Measurements from ENCODE around the gene MCCC2. TPM values are rescaled to one million over a fixed set of nuclear protein-coding genes. Genes with fewer than 3 reads are reported as not detected.
"Not testable (repeated sequence)": the region's sequence is repeated elsewhere in the genome, so short reads cannot be mapped to it uniquely, and the experiment has no call there.

MCCC2 gene
- total RNA-seq, 6 experiments from 2014 or later: 11.7 to 22.4 (median 14.0) TPM

DNA sequence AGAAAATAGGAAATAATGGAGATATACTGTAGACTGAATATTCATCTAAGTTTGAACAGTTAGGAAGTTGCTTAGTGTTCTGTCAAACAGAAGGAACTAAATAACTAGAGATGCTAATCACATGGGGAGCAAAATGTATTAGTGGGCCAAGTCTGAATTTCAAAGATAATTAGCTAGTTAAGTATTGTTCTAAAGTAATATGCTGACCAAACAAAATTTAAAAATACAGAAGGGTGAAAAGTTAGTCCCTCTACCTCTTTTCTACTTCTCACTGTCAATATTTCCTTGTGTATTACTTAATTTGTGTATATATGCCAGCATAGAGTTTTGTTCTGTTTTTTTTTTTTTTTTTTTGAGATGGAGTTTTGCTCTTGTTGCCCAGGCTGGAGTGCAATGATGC lies 4.0 kb downstream of the MCCC2 start:
- no peak for DNase-seq
- H3K4me3 Mint-ChIP-seq: no peak overlapping the region
- no peaks in the 10 kb centered on the region for H3K9me3 Mint-ChIP-seq
- no peak overlapping the region for H3K27ac Mint-ChIP-seq
- no peaks in the 10 kb centered on the region; the same call in 1 of the 2 replicates for H3K36me3 Mint-ChIP-seq (ENCODE audit: low read depth)
- peaks cover 18% of the 10 kb centered on the region for H3K4me1 Mint-ChIP-seq (ENCODE audit: low read depth)
- H3K27me3 Mint-ChIP-seq (ENCODE audit: insufficient read depth): no peaks in the 10 kb centered on the region
- TF ChIP-seq, protein P1, sequence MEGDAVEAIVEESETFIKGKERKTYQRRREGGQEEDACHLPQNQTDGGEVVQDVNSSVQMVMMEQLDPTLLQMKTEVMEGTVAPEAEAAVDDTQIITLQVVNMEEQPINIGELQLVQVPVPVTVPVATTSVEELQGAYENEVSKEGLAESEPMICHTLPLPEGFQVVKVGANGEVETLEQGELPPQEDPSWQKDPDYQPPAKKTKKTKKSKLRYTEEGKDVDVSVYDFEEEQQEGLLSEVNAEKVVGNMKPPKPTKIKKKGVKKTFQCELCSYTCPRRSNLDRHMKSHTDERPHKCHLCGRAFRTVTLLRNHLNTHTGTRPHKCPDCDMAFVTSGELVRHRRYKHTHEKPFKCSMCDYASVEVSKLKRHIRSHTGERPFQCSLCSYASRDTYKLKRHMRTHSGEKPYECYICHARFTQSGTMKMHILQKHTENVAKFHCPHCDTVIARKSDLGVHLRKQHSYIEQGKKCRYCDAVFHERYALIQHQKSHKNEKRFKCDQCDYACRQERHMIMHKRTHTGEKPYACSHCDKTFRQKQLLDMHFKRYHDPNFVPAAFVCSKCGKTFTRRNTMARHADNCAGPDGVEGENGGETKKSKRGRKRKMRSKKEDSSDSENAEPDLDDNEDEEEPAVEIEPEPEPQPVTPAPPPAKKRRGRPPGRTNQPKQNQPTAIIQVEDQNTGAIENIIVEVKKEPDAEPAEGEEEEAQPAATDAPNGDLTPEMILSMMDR (IDR thresholded peaks at IDR 0.05): no peak

DNA sequence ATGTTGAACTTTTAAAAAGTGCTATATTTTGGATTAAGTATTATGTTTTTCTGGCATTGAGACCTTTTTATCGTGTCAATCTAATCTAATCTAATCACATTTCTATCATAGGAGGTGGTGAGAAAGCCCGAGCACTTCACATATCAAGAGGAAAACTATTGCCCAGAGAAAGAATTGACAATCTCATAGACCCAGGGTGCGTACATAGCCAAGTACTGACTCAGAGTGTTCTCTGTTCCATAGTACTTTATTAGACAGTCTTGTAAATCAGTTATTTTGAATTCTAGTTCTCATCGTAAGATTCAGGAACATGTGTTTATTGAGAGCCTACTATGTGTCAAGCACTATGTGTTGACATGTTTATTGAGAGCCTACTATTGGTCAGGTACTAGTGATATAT lies 9.0 kb downstream of the MCCC2 start:
- no peak overlapping the region for H3K27ac Mint-ChIP-seq
- H3K9me3 Mint-ChIP-seq: no peaks in the 10 kb centered on the region
- no peak for DNase-seq
- no peak overlapping the region for H3K4me3 Mint-ChIP-seq
- TF ChIP-seq, protein P1 (IDR thresholded peaks at IDR 0.05): no peak
- peaks cover 6% of the 10 kb centered on the region for H3K27me3 Mint-ChIP-seq (ENCODE audit: insufficient read depth)
- H3K4me1 Mint-ChIP-seq (ENCODE audit: low read depth): peaks cover 10% of the 10 kb centered on the region
- peaks cover 9% of the 10 kb centered on the region; the same call in 1 of the 2 replicates for H3K36me3 Mint-ChIP-seq (ENCODE audit: low read depth)

DNA sequence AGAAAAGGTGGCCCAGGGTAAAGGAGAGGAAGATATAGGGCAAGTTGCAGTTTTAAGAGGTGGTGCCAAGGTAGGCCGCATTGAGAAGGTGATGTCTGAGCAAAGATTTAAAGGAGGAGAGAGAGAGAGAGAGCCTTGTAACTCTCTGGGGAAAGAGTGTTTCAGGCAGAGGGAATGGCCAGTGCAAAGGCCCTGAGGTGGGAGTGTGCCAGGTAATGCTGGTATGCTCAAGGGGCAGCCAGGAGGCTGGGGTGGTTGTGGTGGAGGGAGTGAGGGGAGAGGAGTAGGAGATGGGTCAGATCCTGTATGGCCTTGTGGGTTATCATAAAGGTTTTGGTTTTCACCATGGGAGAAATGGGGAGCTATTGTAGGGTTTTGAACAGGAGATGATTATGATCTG lies 9.9 kb downstream of the MCCC2 start:
- TF ChIP-seq, protein P1 (IDR thresholded peaks at IDR 0.05): no peak
- peaks cover 9% of the 10 kb centered on the region; the same call in 1 of the 2 replicates for H3K36me3 Mint-ChIP-seq (ENCODE audit: low read depth)
- no peaks in the 10 kb centered on the region for H3K9me3 Mint-ChIP-seq
- peaks cover 6% of the 10 kb centered on the region for H3K27me3 Mint-ChIP-seq (ENCODE audit: insufficient read depth)
- no peak overlapping the region for H3K27ac Mint-ChIP-seq
- H3K4me1 Mint-ChIP-seq (ENCODE audit: low read depth): peaks cover 18% of the 10 kb centered on the region
- no peak for DNase-seq
- H3K4me3 Mint-ChIP-seq: no peak overlapping the region

DNA sequence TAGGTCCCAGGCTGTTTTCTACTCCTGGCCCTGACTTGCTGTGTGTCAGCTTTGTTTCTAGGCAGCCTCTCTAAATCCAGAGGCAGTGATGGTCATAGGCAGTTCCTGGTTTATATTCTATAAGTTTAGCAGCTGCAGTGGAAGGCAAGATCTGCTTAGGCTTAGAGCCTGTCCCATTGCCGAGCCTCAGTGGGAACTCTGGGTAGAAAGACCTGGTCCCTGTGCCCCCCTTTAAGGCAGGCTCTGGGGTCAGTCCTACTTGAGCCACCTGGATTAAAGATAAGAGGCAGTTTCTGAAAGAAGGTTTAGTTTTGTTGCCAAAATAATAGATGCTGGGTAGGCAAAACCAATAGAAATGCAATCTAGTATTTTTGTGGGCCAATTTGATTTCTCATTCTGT lies 13.6 kb downstream of the MCCC2 start:
- DNase-seq: no peak
- peak overlapping the region; percentile 87 for H3K27ac Mint-ChIP-seq
- H3K4me1 Mint-ChIP-seq (ENCODE audit: low read depth): peaks cover 25% of the 10 kb centered on the region
- peaks cover 20% of the 10 kb centered on the region for H3K36me3 Mint-ChIP-seq (ENCODE audit: low read depth)
- H3K4me3 Mint-ChIP-seq: no peak overlapping the region; the same call in 1 of the 2 replicates
- H3K9me3 Mint-ChIP-seq: no peaks in the 10 kb centered on the region
- TF ChIP-seq, protein P1 (IDR thresholded peaks at IDR 0.05): no peak
- peaks cover 6% of the 10 kb centered on the region for H3K27me3 Mint-ChIP-seq (ENCODE audit: insufficient read depth)

DNA sequence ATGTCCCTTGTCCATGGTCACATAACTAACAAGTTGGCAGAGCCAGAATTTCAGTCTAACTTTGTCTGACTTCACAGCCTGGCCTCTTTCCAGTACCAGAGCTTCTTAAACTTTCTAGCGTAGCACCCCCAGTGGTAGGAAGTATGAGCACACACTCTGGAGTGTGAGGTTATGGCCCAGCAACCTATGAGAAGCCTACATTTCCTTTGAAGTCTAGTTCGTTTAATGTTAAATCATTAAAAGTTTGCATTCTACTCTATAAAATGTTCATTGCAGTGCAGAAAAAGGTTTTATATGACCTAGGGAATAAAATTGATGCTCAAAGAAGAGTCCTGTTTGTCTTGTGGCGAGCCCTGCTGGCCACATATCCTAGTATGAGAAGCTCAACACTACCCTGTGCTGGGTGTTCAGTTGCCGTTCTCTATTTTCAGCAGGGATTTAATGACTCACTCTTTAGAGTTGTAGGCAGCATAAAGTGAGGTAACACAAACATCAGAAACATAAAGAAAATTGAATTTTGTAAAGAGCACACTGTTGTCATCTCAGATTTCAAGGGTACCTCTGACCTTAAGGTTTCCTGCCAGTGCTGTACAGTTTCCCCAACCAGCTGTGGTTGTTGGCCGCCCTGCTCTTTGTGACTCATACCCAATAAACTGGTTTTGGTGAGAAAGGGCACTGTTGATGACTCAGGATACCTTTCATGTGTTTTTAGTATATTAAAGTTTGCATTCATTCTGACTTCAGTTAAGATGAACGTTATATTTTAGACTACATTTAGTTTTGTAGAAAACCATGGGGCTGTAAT lies 14.3 kb downstream of the MCCC2 start:
- H3K27me3 Mint-ChIP-seq (ENCODE audit: insufficient read depth): peaks cover 6% of the 10 kb centered on the region
- no peaks in the 10 kb centered on the region for H3K9me3 Mint-ChIP-seq
- peak overlapping the region; percentile 87 for H3K27ac Mint-ChIP-seq
- H3K4me1 Mint-ChIP-seq (ENCODE audit: low read depth): peaks cover 25% of the 10 kb centered on the region
- TF ChIP-seq, protein P1 (IDR thresholded peaks at IDR 0.05): peak; percentile 82
- H3K4me3 Mint-ChIP-seq: no peak overlapping the region; the same call in 1 of the 2 replicates
- peak; percentile 97 for DNase-seq
- H3K36me3 Mint-ChIP-seq (ENCODE audit: low read depth): peaks cover 20% of the 10 kb centered on the region

DNA sequence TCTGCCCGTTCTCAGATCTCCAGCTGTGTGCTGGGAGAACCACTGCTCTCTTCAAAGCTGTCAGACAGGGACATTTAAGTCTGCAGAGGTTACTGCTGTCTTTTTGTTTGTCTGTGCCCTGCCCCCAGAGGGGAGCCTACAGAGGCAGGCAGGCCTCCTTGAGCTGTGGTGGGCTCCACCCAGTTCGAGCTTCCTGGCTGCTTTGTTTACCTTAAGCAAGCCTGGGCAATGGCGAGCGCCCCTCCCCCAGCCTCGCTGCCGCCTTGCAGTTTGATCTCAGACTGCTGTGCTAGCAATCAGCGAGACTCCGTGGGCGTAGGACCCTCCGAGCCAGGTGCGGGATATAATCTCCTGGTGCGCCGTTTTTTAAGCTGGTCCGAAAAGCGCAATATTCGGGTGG lies 22.8 kb downstream of the MCCC2 start:
- H3K4me1 Mint-ChIP-seq (ENCODE audit: low read depth); H3K27me3 Mint-ChIP-seq (ENCODE audit: insufficient read depth): not testable (repeated sequence)

More for the DNA sequence above, 22.8 kb downstream of the MCCC2 start:
- not testable (repeated sequence) for H3K27ac Mint-ChIP-seq; DNase-seq; H3K36me3 Mint-ChIP-seq (ENCODE audit: low read depth); H3K9me3 Mint-ChIP-seq; H3K4me3 Mint-ChIP-seq
